HEK293 (cell line): ENCODE data around the gene MCAT.

ENCODE experiments used
- ZBTB11 ChIP-seq: fragments of 450-650 bp; formaldehyde crosslinking; conservative IDR thresholded peaks from 2 replicates; pipeline ENCODE4 v1.5.1; 2016; ENCODE audit warnings: low read depth, missing biosample characterization, missing genetic modification characterization
- ZNF670 ChIP-seq: fragments of 450-650 bp; formaldehyde crosslinking; IDR thresholded peaks from 2 replicates; pipeline ENCODE4 v1.5.1; 2016; ENCODE audit warnings: missing biosample characterization, missing genetic modification characterization, low read depth
- TF ChIP-seq, protein P1 (sequence below): fragments of 450-650 bp; formaldehyde crosslinking; IDR thresholded peaks from 2 replicates; pipeline ENCODE4 v1.5.1; 2016; ENCODE audit warnings: missing biosample characterization, missing genetic modification characterization

DNA sequence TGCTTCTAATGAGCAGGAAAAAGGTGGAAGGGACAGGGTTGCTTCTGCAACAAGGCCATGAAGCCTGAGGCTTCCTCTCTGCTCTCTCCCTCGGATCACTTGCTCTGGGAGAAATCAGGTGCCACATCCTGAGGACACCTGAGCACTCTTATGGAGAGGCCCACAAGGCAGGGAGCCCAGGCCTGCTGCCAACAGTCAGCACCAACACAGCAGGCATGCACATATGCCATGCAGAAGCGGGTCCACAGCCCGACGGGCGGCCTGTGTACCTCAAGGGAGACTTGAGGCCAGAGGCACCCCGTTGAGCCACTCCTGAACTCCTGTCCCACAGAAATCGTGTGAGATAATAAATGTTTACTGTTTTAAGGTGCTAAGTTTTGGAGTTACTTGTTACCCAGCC is 34.3 kb upstream of the MCAT start:
- TF ChIP-seq ZBTB11 (tag by site-specific recombination) = no peak
- TF ChIP-seq ZNF670 = no peak
- TF ChIP-seq, protein P1, sequence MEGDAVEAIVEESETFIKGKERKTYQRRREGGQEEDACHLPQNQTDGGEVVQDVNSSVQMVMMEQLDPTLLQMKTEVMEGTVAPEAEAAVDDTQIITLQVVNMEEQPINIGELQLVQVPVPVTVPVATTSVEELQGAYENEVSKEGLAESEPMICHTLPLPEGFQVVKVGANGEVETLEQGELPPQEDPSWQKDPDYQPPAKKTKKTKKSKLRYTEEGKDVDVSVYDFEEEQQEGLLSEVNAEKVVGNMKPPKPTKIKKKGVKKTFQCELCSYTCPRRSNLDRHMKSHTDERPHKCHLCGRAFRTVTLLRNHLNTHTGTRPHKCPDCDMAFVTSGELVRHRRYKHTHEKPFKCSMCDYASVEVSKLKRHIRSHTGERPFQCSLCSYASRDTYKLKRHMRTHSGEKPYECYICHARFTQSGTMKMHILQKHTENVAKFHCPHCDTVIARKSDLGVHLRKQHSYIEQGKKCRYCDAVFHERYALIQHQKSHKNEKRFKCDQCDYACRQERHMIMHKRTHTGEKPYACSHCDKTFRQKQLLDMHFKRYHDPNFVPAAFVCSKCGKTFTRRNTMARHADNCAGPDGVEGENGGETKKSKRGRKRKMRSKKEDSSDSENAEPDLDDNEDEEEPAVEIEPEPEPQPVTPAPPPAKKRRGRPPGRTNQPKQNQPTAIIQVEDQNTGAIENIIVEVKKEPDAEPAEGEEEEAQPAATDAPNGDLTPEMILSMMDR = no peak
